NCI-H226 (cell line): ENCODE data around the gene ZNF853.
"Not testable (repeated sequence)": the region's sequence is repeated elsewhere in the genome, so short reads cannot be mapped to it uniquely, and the experiment has no call there.

Experiments
- DNase-seq: peaks from one replicate; pipeline ENCODE4 v3.0.0-alpha.2; 2015

ZNF853 gene

DNA sequence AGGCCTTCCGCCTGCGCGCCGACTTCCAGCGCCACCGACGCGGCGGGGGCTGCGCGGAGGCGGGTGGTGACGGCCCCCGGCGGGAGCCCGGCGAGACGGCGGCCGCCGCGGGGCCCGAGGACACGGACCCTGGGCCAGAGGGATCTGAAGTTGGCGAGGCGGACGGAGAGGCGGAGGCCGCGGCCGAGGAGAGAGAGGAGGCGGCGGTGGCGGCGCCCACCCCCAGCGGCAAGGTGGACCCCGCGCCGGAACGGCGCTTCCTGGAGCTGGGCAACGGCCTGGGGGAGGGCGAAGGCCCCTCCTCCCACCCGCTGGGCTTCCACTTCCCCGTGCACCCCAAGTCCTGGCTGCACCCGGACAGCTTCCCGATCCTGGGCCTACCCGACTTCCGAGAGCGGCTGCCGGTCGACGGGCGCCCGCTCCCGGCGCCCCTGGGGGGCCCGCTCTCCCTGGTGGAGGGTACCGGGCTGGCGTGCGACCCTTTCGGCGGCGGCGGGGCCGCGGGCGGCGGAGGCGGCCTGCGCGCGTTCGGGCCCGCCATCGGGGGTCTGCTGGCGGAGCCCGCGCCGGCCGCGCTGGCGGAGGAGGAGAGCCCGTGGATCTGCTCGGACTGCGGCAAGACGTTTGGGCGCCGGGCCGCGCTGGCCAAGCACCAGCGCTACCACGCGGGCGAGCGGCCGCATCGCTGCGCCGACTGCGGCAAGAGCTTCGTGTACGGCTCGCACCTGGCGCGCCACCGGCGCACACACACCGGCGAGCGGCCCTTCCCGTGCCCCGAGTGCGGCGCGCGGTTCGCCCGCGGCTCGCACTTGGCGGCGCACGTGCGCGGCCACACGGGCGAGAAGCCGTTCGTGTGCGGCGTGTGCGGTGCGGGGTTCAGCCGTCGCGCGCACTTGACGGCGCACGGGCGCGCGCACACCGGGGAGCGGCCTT is 37.9 kb downstream of the ZNF853 start:
- DNase-seq: no peak

DNA sequence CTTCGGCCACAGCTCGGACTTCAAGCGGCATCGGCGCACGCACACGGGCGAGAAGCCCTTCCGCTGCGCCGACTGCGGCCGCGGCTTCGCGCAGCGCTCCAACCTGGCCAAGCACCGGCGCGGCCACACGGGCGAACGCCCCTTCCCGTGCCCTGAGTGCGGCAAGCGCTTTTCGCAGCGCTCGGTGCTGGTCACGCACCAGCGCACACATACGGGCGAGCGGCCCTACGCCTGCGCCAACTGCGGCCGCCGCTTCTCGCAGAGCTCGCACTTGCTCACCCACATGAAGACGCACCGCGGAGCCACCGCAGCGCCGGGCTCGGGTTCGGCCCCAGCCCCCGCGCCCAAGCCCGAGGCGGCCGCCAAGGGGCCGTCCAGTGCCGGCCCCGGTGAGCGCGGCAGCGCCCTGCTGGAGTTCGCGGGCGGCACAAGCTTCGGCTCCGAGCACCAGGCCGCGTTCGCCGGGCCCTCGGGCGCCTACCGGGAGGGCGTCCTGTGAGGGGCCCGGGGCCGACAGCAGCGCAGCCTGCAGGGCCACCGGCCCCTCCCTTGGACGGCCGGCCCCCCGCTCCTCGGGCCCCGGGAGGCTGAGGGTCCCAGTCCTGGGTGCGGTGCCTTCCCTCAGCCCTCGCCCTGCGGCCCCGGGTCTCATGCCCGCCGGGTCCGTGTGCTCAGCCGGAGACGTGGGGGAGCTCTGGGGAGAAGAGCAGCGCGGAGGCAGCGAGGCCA is 38.9 kb downstream of the ZNF853 start:
- DNase-seq: no peak

DNA sequence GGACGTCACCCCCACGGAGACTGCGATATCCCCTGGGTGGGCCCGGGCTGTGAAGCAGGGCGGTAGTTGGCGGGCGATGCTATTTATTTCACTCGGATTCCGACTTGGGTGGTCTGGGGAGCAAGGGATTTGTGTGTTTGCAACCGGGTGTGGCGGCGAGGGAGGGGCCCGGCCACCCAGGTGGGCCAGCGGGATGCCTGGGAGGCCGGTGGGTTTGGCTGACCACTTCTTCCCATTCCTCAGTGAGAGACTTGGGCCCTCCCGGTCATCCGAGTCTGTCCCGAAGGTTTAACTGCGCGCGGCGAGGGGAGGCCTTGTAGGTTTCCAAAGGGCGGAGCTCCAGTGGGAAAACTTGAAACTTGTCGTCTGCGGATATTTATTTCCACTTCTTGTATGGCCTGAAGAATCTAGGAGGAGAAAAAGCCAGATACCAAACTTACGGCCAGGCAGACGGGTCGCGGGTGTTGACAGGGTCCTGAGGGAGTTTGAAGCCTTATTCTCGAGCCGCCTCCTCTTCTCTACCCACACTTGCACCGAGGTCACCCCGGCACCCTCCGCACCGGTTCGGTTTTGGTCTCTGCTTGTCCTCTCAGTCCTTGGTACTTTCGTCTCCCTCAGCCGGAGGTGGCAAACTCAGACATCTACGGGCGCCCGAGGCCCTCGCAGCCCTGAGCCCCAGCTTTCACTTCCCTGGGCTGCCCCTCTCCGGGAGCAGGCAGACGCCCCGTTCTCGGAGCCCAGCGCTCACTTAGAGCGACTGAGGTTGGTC is 39.6 kb downstream of the ZNF853 start:
- DNase-seq: no peak

DNA sequence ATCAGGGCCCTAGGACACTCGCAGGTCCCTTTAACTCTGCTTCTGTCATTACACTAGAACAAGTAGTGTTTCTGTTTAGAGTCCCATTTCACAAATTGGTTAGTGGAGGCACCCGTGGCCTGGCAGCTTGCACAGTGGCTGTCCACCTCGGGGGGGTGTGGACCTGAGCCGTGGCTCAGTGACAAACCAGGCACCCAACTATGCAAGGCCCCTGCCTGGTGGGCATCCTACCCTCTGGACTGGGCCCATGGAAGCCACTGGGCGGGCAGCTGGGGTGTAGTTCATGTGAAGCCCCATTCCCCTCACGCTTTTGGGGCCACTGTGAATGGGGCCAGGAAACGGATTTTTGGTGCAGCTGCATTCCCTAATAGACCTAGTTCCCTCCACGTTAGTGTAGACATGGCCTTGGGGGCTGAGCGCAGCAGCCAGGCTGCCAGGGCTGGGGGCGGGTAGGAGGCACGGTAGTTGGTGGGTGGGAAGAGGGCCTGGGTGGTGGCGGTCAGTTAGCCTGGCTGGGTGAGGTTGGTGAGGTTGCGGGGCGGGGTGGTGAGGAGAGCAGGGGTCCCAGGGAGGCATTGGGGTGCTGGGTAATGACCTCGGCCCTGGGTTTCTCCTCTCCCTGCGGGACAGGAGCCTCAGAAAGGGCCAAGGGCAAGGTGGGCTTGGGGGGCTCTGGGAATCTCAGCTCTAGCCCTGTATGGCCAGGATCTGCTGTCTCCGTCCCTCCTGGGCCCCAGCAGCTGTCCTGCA is 40.4 kb downstream of the ZNF853 start:
- DNase-seq: no peak

DNA sequence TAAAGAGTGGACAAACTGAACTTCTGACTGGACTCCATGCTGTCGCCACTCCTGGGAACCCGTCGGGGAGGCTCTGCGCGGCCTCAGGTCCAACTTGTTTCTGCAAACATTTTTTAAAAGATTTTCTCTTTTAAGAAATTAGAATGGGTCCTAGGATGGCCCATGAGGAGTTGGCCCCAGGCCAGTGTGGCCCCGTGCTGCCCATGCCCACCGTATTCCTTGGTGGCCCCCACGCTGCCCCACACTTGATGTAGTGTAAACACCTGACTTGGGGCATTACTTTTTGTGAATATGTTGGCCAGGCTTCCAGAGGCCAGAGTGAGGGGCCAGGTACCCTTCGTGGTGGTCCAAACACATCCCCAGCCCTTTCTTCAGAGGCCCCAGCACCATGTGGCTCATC is 41.0 kb downstream of the ZNF853 start:
- no peak for DNase-seq

DNA sequence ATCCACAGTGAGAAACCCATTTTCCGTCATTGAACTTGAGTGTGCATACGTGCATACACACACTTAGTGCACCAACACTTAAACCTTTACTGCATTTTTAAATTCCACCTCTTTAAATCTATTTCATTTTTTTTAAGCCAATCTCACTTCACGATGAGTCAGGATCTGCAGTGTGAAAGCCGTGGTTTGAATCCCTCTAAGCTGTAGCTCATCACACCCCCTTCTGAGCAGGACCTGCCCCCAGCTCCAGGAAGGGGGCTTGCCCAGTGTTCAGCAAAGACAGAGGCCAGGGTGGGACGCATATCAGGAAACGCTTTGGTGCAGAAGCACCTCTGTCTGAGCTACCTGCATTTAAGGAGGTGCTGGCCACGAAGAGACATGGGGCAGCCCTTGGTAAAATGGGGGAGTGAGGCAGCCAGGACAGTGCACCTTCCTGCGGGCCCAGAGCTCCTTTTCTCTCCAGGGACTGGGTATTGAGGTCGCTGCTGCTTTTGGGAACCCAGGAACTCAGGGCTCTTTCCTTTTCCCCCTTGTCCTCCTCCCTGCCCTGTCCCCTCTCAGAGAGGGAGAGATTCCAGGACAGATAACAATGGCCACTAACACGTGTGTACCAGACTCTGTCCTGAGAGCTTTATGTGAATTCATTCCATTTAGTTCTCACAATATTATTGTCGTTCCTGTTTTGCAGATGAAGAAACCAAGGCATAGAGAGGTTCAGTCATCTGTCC is 43.4 kb downstream of the ZNF853 start:
- no peak for DNase-seq

DNA sequence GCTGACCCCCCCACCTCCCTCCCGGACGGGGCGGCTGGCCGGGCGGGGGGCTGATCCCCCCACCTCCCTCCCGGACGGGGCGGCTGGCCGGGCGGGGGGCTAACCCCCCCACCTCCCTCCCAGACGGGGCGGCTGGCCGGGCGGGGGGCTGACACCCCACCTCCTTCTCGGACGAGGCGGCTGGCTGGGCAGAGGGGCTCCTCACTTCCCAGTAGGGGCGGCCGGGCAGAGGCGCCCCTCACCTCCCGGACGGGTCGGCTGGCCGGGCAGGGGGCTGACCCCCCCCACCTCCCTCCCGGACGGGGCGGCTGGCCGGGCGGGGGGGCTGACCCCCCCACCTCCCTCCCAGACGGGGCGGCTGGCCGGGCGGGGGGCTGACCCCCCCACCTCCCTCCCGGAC is 55.4 kb downstream of the ZNF853 start:
- DNase-seq: not testable (repeated sequence)
